SU-DHL-6 (cell line): Measurements from ENCODE around the gene FARP2.

Source experiments
- EZH2phosphoT487 ChIP-seq: fragments of 200-600 bp; sonication (generic), shearing (Covaris generic); conservative IDR thresholded peaks from 2 replicates; pipeline ENCODE4 v1.6.1; 2018; ENCODE audit warnings: mild to moderate bottlenecking, antibody characterized with exemption, low read length, moderate library complexity, mixed read lengths
- TF ChIP-seq, protein P1 (sequence below): fragments of 200-600 bp; sonication (generic); IDR thresholded peaks from one replicate; pipeline ENCODE4 v1.5.1; 2017; ENCODE audit warnings: antibody characterized with exemption, mild to moderate bottlenecking, low read length, moderate library complexity; ENCODE audit not compliant: insufficient read depth, poor library complexity, severe bottlenecking

DNA sequence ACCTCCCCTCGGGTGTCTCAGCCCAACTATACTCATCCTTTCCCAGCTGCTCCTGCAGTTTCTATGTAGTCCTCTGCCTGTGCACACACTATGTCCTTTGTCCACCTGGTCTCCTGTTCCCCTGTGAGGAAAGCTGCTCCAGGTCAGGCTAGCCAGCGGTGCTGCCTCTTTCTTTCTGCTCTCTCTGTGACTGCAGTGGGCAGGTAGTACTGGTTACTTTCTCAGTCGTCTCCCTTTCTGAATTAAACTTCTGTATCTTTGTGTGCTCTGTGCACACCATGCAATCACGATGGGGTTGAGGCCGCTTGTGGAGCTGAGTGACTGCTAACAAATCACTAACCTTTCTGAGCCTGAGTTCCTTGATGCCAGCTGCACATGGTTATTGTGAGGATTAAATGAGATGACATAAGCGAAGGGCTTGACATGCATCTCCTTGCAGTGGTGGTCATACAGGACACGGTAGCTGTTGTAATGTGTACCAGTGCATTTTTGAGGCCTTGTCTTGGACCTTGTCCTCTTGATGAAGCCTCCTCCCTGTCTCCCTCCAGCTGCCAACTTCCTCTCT lies 3.5 kb downstream of the FARP2 start:
- TF ChIP-seq, protein P1, sequence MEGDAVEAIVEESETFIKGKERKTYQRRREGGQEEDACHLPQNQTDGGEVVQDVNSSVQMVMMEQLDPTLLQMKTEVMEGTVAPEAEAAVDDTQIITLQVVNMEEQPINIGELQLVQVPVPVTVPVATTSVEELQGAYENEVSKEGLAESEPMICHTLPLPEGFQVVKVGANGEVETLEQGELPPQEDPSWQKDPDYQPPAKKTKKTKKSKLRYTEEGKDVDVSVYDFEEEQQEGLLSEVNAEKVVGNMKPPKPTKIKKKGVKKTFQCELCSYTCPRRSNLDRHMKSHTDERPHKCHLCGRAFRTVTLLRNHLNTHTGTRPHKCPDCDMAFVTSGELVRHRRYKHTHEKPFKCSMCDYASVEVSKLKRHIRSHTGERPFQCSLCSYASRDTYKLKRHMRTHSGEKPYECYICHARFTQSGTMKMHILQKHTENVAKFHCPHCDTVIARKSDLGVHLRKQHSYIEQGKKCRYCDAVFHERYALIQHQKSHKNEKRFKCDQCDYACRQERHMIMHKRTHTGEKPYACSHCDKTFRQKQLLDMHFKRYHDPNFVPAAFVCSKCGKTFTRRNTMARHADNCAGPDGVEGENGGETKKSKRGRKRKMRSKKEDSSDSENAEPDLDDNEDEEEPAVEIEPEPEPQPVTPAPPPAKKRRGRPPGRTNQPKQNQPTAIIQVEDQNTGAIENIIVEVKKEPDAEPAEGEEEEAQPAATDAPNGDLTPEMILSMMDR, result no peak
- TF ChIP-seq EZH2phosphoT487, result no peak
